Measurements from ENCODE around the gene SLC5A10. TPM values are rescaled to one million over a fixed set of nuclear protein-coding genes. Genes with fewer than 3 reads are reported as not detected.

SLC5A10 gene
- total and polyA plus RNA-seq, 10 donors = 0.17 to 2.1 (median 1.5) TPM; not detected in 5

GRCh38 chr17:18933102-18934058 lies 18.6 kb upstream of the SLC5A10 start:
- Histone ChIP-seq H3K4me3 (no peak overlapping the region), H3K36me3 (peaks cover 0 to 40% (median 30%) of the 10 kb centered on the region in 6 donors), H3K27ac (no peak overlapping the region), H3K27me3 (replicated peaks in 1 of 7) (no peaks in the 10 kb centered on the region), H3K4me1 (peaks cover 0 to 12% (median 0%) of the 10 kb centered on the region in 6 donors), H3K9me3 (no peaks in the 10 kb centered on the region)
- peak in 1 of 3 donors; percentile 23 for TF ChIP-seq POLR2AphosphoS5 (IDR thresholded peaks at IDR 0.05)
- no peak for TF ChIP-seq CTCF (IDR thresholded peaks at IDR 0.05 in 8 of 11, conservative IDR thresholded peaks at IDR 0.05 in 3 of 11)
- TF ChIP-seq POLR2A (IDR thresholded peaks at IDR 0.05) = no peak
- intact Hi-C loops (cut with DNase I; ENCODE audit: low total_unique reads) = no loop called here
- 67 to 79% (median 71%) methylated on average over 13 to 14 of the region's 14 CpGs for WGBS, 5 donors
- DNase-seq = no peak

GRCh38 chr17:18937981-18938691 lies 13.8 kb upstream of the SLC5A10 start:
- peaks cover 0 to 5% (median 0%) of the 10 kb centered on the region in 6 donors for H3K4me1 ChIP-seq
- WGBS, 5 donors = 84 to 89% (median 87%) methylated on average over 8 of the region's 8 CpGs
- H3K27ac ChIP-seq = no peak overlapping the region
- H3K4me3 ChIP-seq = no peak overlapping the region
- H3K9me3 ChIP-seq = no peaks in the 10 kb centered on the region
- intact Hi-C loops (cut with DNase I; ENCODE audit: low total_unique reads) = no loop called here
- H3K27me3 ChIP-seq (replicated peaks in 1 of 7) = no peaks in the 10 kb centered on the region
- H3K36me3 ChIP-seq = no peaks in the 10 kb centered on the region
- TF ChIP-seq POLR2A (IDR thresholded peaks at IDR 0.05) (no peak), CTCF (IDR thresholded peaks at IDR 0.05 in 8 of 11, conservative IDR thresholded peaks at IDR 0.05 in 3 of 11) (no peak), POLR2AphosphoS5 (IDR thresholded peaks at IDR 0.05) (no peak)
- DNase-seq = no peak

GRCh38 chr17:18938692-18939023 lies 13.3 kb upstream of the SLC5A10 start:
- TF ChIP-seq CTCF (IDR thresholded peaks at IDR 0.05 in 8 of 11, conservative IDR thresholded peaks at IDR 0.05 in 3 of 11) (no peak), POLR2AphosphoS5 (IDR thresholded peaks at IDR 0.05) (no peak), POLR2A (IDR thresholded peaks at IDR 0.05) (no peak)
- WGBS, 5 donors = 70 to 96% (median 89%) methylated on average over 2 of the region's 2 CpGs
- Histone ChIP-seq H3K4me3 (no peak overlapping the region), H3K27me3 (replicated peaks in 1 of 7) (no peaks in the 10 kb centered on the region), H3K27ac (no peak overlapping the region), H3K4me1 (peaks cover 0 to under 1% (median 0%) of the 10 kb centered on the region in 6 donors), H3K9me3 (no peaks in the 10 kb centered on the region), H3K36me3 (no peaks in the 10 kb centered on the region)
- no peak for DNase-seq
- intact Hi-C loops (cut with DNase I; ENCODE audit: low total_unique reads) = no loop called here

- Histone ChIP-seq H3K27ac (no peak overlapping the region), H3K4me1 (no peaks in the 10 kb centered on the region), H3K4me3 (no peak overlapping the region), H3K9me3 (no peaks in the 10 kb centered on the region), H3K27me3 (replicated peaks in 1 of 7) (peaks cover 0 to 34% (median 0%) of the 10 kb centered on the region in 7 donors), H3K36me3 (no peaks in the 10 kb centered on the region)
- 57 to 75% (median 59%) methylated on average over 5 of the region's 5 CpGs for WGBS, 5 donors
- TF ChIP-seq POLR2A (IDR thresholded peaks at IDR 0.05) (no peak), POLR2AphosphoS5 (IDR thresholded peaks at IDR 0.05) (no peak), CTCF (IDR thresholded peaks at IDR 0.05 in 8 of 11, conservative IDR thresholded peaks at IDR 0.05 in 3 of 11) (no peak)
- DNase-seq = no peak
- intact Hi-C loops (cut with DNase I; ENCODE audit: low total_unique reads) = loop anchor here (10.0 kb wide), 1 partner anchor 70 kb away; no protein-coding TSS in a partner anchor
These were observed 7.3 kb upstream of the SLC5A10 start for GRCh38 chr17:18944646-18945045.
